Duodenal mucosa (tissue), 2 donors: Measurements from ENCODE around the gene WDR33.
A peak's percentile ranks its signal among the peaks of the same experiment; 100 is the strongest.

ENCODE experiments used
- H3K27ac ChIP-seq: one replicate; pipeline ENCODE4 v1.7.0; 2013; ENCODE audit warnings: low read depth, low read length
- H3K27me3 ChIP-seq, 2 donors: one replicate each; pipeline ENCODE4 v1.7.0; 2013; ENCODE audit warnings: low read length in 2 of 2, control low read depth in 1 of 2; ENCODE audit not compliant: insufficient read depth in 2 of 2, control insufficient read depth in 1 of 2
- H3K36me3 ChIP-seq, 2 donors: one replicate each; pipeline ENCODE4 v1.7.0; 2013; ENCODE audit warnings: low read length in 2 of 2, control low read depth in 1 of 2; ENCODE audit not compliant: insufficient read depth in 2 of 2, control insufficient read depth in 1 of 2
- H3K4me1 ChIP-seq, 2 donors: one replicate each; pipeline ENCODE4 v1.7.0; 2013; ENCODE audit warnings: low read length in 2 of 2, control low read depth in 1 of 2; ENCODE audit not compliant: insufficient read depth in 2 of 2, control insufficient read depth in 1 of 2
- H3K4me3 ChIP-seq, 2 donors: one replicate each; pipeline ENCODE4 v1.7.0; 2013; ENCODE audit warnings: low read length in 2 of 2, low read depth in 1 of 2
- H3K9ac ChIP-seq, 2 donors: one replicate each; pipeline ENCODE4 v1.7.0; 2013; ENCODE audit warnings: low read length in 2 of 2, low read depth in 1 of 2
- H3K9me3 ChIP-seq, 2 donors: one replicate each; pipeline ENCODE4 v1.7.0; 2013; ENCODE audit warnings: low read length in 2 of 2, control low read depth in 1 of 2; ENCODE audit not compliant: control insufficient read depth in 1 of 2

WDR33 gene

GRCh38 chr2:127700527-127701192 lies 110.3 kb downstream of the WDR33 start:
- Histone ChIP-seq H3K4me3 (peak overlapping the region; percentile 90 to 92), H3K27me3 (no peaks in the 10 kb centered on the region), H3K27ac (peak overlapping the region; percentile 94), H3K9me3 (no peaks in the 10 kb centered on the region), H3K4me1 (peaks cover 23 to 25% of the 10 kb centered on the region in 2 donors), H3K9ac (peak overlapping the region; percentile 81 to 84), H3K36me3 (peaks cover 0 to 8% of the 10 kb centered on the region in 2 donors)

- Histone ChIP-seq H3K9ac (no peak overlapping the region), H3K27ac (no peak overlapping the region), H3K4me1 (peaks cover 23 to 28% of the 10 kb centered on the region in 2 donors), H3K9me3 (no peaks in the 10 kb centered on the region), H3K27me3 (no peaks in the 10 kb centered on the region), H3K36me3 (peaks cover 0 to 2% of the 10 kb centered on the region in 2 donors), H3K4me3 (no peak overlapping the region)
Measured at GRCh38 chr2:127698553-127699355, 112.2 kb downstream of the WDR33 start.

- Histone ChIP-seq H3K27ac (no peak overlapping the region), H3K27me3 (no peaks in the 10 kb centered on the region), H3K36me3 (no peaks in the 10 kb centered on the region), H3K9ac (no peak overlapping the region), H3K9me3 (no peaks in the 10 kb centered on the region), H3K4me3 (no peak overlapping the region), H3K4me1 (peaks cover 14 to 19% of the 10 kb centered on the region in 2 donors)
Measured at GRCh38 chr2:127697482-127698180, 113.3 kb downstream of the WDR33 start.

GRCh38 chr2:127695491-127696472 lies 115.2 kb downstream of the WDR33 start:
- H3K27me3 ChIP-seq: no peaks in the 10 kb centered on the region
- H3K9ac ChIP-seq: no peak overlapping the region
- no peaks in the 10 kb centered on the region for H3K36me3 ChIP-seq
- H3K4me1 ChIP-seq: peaks cover 6 to 11% of the 10 kb centered on the region in 2 donors
- no peak overlapping the region for H3K4me3 ChIP-seq
- H3K9me3 ChIP-seq: peaks cover 3 to 5% of the 10 kb centered on the region in 2 donors
- H3K27ac ChIP-seq: no peak overlapping the region

- H3K4me1 ChIP-seq: peaks cover 0 to 3% of the 10 kb centered on the region in 2 donors
- H3K9me3 ChIP-seq: peaks cover 9 to 12% of the 10 kb centered on the region in 2 donors
- H3K27me3 ChIP-seq: no peaks in the 10 kb centered on the region
- no peak overlapping the region for H3K27ac ChIP-seq
- H3K4me3 ChIP-seq: no peak overlapping the region
- no peak overlapping the region for H3K9ac ChIP-seq
- H3K36me3 ChIP-seq: no peaks in the 10 kb centered on the region
Measured at GRCh38 chr2:127694986-127695385, 116.0 kb downstream of the WDR33 start.

GRCh38 chr2:127690696-127691095 lies 120.3 kb downstream of the WDR33 start:
- Histone ChIP-seq H3K9ac (no peak overlapping the region), H3K9me3 (peaks cover 9 to 18% of the 10 kb centered on the region in 2 donors), H3K4me3 (no peak overlapping the region), H3K36me3 (no peaks in the 10 kb centered on the region), H3K27ac (no peak overlapping the region), H3K27me3 (no peaks in the 10 kb centered on the region), H3K4me1 (peaks cover 0 to 3% of the 10 kb centered on the region in 2 donors)

- no peaks in the 10 kb centered on the region for H3K27me3 ChIP-seq
- no peak overlapping the region for H3K9ac ChIP-seq
- H3K9me3 ChIP-seq: peaks cover 9 to 18% of the 10 kb centered on the region in 2 donors
- H3K4me3 ChIP-seq: no peak overlapping the region
- H3K27ac ChIP-seq: no peak overlapping the region
- no peaks in the 10 kb centered on the region for H3K36me3 ChIP-seq
- H3K4me1 ChIP-seq: no peaks in the 10 kb centered on the region
Measured at GRCh38 chr2:127688405-127688804, 122.6 kb downstream of the WDR33 start.

GRCh38 chr2:127685410-127686080 lies 125.4 kb downstream of the WDR33 start:
- Histone ChIP-seq H3K9ac (no peak overlapping the region), H3K4me1 (peaks cover 0 to 3% of the 10 kb centered on the region in 2 donors), H3K9me3 (peaks cover 4 to 11% of the 10 kb centered on the region in 2 donors), H3K36me3 (no peaks in the 10 kb centered on the region), H3K4me3 (no peak overlapping the region), H3K27ac (no peak overlapping the region), H3K27me3 (peaks cover 0 to 6% of the 10 kb centered on the region in 2 donors)

- Histone ChIP-seq H3K36me3 (no peaks in the 10 kb centered on the region), H3K27ac (no peak overlapping the region), H3K4me3 (no peak overlapping the region), H3K4me1 (peaks cover 0 to 3% of the 10 kb centered on the region in 2 donors), H3K9me3 (peaks cover 0 to 5% of the 10 kb centered on the region in 2 donors), H3K27me3 (peaks cover 0 to 6% of the 10 kb centered on the region in 2 donors), H3K9ac (no peak overlapping the region)
Measured at GRCh38 chr2:127683757-127684156, 127.2 kb downstream of the WDR33 start.
